ENCODE measurements around the gene NRTN.

GRCh38 chr19:5809469-5809868 lies 4.6 kb downstream of the NRTN start:
- TF ChIP-seq CTCF (IDR thresholded peaks at IDR 0.05) (no peak), POLR2AphosphoS5 (IDR thresholded peaks at IDR 0.05) (no peak)

Data from breast epithelium (tissue), 3 donors.